GM19468 (cell line): ENCODE measurements around the gene FTL.
"Not testable (repeated sequence)": the region's sequence is repeated elsewhere in the genome, so short reads cannot be mapped to it uniquely, and the experiment has no call there.

Experiments
- ATAC-seq: cut with Tn5 transposase; IDR thresholded peaks from one replicate; pipeline ENCODE4 v1.9.1; 2021; ENCODE audit warnings: mild to moderate bottlenecking, moderate library complexity, moderate number of reproducible peaks; ENCODE audit not compliant: unreplicated experiment; ENCODE audit errors: extremely low read depth

FTL gene

DNA sequence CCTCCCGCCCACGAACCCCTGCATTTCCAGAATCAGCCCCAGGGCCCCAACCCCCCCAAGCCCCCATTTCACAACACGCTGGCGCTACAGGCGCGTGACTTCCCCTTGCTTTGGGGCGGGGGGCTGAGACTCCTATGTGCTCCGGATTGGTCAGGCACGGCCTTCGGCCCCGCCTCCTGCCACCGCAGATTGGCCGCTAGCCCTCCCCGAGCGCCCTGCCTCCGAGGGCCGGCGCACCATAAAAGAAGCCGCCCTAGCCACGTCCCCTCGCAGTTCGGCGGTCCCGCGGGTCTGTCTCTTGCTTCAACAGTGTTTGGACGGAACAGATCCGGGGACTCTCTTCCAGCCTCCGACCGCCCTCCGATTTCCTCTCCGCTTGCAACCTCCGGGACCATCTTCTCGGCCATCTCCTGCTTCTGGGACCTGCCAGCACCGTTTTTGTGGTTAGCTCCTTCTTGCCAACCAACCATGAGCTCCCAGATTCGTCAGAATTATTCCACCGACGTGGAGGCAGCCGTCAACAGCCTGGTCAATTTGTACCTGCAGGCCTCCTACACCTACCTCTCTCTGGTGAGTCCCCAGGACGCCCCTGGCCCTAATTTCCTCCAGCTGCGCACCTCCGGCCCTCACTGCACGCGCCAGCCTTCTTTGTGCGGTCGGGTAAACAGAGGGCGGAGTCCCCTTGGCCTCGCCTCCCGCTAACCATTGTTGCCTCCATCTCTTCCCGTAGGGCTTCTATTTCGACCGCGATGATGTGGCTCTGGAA, at the start of gene FTL:
Gene FTL (plus strand): TSS at position 270 of the 766 bp plus-strand sequence. CDS start 199 bp downstream, at position 469.
- ATAC-seq, result peak; percentile 37

- ATAC-seq, result no peak
Measured at GRCh38 chr19:48915757-48916156, 49.4 kb upstream of the FTL start.

GRCh38 chr19:48918071-48918470, 47.0 kb upstream of the FTL start:
- no peak for ATAC-seq

GRCh38 chr19:48918801-48919247, 46.3 kb upstream of the FTL start:
- ATAC-seq, result no peak

DNA sequence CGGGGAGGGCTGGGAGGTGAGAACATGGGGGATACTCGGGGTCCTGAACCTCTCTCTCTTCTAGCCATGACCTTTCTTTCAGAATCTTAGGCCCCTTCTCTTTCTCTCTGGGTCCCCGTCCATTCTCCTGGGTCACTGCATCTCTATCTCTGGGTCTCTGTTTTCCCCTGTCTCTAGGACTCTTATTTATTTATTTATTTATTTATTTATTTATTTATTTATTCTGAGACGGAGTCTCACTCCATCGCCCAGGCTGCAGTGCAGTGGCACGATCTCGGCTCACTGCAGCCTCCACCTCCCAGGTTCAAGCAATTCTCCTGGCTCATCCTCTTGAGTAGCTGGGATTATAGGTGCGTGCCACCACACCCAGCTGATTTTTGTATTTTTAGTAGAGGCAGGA, 45.8 kb upstream of the FTL start:
- ATAC-seq, result not testable (repeated sequence)

GRCh38 chr19:48920949-48921348, 44.2 kb upstream of the FTL start:
- ATAC-seq, result no peak

GRCh38 chr19:48921721-48922500, 43.2 kb upstream of the FTL start:
- no peak for ATAC-seq

- no peak for ATAC-seq
Measured at GRCh38 chr19:48922548-48923490, 42.3 kb upstream of the FTL start.

DNA sequence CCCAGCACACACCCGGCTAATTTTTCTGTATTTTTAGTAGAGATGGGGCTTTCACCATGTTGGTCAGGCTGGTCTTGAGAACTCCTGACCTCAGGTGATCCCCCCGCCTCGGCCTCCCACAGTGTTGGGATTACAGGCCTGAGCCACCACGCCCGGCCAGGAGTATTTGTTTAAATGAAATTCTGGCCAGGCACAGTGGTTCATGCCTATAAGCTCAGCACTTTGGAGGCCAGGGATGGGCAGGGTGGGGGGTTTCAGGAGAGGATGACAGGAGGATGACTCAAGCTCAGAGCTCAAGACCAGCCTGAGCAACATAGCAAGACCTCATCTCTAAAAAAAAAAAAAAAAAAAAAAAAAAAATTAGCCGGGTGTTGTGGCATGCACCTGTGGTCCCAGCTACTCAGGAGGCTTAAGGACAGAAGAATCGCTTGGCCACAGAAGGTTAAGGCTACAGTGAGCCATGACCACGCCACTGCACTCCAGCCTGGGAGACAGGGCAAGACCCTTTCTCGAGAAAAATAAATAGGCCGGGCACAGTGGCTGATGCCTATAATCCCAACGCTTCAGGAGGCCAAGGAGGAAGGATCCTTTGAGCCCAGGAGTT, 39.8 kb upstream of the FTL start:
- ATAC-seq, result no peak

GRCh38 chr19:48925890-48926289, 39.2 kb upstream of the FTL start:
- not testable (repeated sequence) for ATAC-seq

DNA sequence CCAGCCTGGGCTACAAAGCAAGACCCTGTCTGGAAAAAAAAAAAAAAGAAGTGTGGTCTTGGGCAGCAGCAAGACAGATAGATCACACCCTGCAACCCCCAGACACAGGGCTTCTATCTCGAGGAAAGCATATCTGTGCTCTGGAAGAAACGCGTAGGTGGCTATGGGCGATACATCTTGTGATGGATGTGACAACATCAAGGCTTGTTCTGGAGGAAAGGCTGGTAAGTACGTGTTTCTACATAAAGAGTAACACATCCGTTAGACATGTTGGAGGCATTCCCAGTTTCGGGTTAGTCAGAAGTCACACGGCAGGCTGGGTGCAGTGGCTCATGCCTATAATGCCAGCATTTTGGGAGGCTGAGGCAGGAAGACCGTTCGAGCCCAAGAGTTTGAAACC, 38.2 kb upstream of the FTL start:
- no peak for ATAC-seq

GRCh38 chr19:48927692-48928091, 37.4 kb upstream of the FTL start:
- ATAC-seq, result not testable (repeated sequence)

DNA sequence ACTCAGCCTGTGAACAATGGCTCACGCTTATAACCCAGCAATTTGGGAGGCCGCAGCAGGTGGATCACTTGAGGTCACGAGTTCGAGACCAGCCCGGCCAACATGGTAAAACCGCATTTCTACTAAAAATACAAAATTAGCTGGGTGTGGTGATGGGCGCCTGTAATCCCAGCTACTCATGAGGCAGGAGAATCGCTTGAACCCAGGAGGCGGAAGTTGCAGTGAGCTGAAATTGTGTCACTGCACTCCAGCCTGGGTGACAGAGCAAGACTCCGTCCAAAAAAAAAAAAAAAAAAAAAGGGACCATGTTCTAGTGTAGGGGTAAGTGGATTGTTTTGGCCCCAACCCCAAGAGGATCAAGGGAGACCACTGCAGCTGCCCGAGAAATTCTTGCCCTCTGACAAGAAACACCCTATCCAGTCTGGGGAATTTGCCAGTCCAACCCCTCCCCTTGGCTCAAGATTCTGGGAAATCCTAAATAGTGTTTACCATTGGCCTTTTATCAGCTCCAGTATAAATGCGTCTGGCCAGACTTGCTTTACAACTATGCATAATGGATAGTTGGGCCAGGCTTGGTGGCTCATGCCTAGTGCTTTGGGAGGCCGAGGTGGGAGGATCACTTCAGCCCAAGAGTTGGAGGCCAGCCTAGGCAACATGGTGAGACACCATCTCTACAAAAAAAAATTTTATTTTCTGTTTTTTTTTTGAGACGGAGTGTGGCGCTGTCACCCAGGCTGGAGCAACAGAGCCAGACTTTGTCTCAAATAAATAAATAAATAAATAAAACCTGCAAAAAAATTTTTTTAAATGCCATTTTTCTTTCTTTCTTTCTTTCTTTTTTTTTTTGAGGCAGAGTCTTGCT, 36.7 kb upstream of the FTL start:
- no peak for ATAC-seq

DNA sequence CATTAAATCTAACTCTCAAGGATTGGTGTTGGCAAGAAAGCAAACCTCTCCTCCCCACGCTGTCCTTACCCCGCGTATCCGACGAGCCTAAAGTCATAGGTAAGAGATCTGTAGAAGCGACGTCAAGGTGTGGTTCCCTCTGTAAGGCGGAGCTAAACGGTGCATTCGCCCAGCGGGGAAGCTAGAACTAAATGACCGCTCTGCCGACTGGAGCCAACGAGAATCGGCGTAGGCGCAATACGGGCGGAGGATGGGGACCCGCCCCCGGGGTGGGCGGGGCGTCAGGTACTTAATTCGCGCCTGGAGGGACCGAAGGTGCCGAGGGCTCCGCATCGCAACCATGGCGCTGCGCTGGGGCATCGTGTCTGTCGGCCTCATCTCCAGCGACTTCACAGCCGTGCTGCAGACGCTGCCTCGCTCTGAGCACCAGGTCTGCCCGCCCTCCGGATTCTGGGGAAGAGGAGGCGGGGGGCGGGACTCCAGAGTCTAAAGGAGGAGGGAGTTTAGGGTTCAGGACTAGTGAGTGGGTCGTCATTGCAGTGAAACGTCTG, 31.7 kb upstream of the FTL start, which contains the start of gene DHDH:
Gene DHDH (plus strand): TSS at position 318 of the 551 bp plus-strand sequence. CDS start 23 bp downstream, at position 341.
- no peak for ATAC-seq

DNA sequence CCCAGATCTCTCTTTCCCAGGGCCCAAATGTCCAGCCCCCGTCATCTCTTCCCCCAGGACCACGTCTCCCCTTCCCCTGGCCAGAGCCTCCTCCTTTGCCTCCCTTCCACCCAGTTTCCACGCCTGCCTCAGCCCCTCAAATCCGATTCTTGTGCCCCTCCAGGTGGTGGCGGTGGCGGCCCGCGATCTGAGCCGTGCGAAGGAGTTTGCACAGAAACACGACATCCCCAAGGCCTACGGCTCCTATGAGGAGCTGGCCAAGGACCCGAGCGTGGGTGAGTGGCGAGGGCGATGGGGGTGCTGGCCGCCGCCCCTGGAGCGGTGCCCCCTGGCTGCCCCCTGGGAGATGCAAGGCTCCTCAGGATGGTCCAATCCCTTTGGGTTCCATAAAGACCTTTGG, 30.3 kb upstream of the FTL start:
- ATAC-seq, result no peak

DNA sequence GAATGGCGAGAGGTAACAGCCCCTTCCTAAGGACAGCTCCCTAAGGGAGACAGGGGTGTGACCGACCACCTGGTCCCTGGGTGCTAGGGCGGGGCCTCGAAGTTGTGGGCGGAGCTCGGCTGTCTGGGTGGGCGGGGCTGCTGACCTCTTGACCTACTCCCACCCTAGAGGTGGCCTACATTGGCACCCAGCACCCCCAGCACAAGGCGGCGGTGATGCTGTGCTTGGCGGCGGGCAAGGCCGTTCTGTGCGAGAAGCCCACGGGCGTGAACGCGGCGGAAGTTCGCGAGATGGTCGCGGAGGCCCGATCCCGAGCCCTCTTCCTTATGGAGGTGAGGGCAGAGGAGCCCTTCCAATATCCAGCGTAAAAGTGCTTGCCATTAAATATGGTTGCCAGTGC, 29.2 kb upstream of the FTL start:
- ATAC-seq, result no peak

DNA sequence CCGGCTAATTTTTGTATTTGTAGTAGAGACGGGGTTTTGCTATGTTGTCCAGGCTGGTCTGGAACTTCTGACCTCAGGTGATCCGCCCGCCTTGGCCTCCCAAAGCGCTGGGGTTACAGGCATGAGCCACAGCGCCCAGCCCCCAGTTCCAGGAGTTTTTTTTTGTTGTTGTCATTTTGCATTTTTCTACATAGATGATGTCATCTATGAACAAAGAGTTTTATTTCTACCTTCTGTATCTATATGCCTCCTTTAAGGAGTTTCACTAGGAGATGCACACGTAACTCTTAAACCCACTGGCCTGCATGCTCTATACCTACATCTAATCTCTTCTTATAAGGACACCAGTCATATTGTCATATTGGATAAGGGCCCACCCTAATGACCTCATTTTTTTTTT, 26.9 kb upstream of the FTL start:
- ATAC-seq, result no peak

- no peak for ATAC-seq
Measured at GRCh38 chr19:48940902-48941301, 24.2 kb upstream of the FTL start.

- no peak for ATAC-seq
Measured at GRCh38 chr19:48943081-48943480, 22.0 kb upstream of the FTL start.
